GM19468 (cell line): ENCODE results near the gene SLC39A5.
"Not testable (repeated sequence)": the region's sequence is repeated elsewhere in the genome, so short reads cannot be mapped to it uniquely, and the experiment has no call there.

Source experiments
- ATAC-seq: cut with Tn5 transposase; IDR thresholded peaks from one replicate; pipeline ENCODE4 v1.9.1; 2021; ENCODE audit warnings: mild to moderate bottlenecking, moderate library complexity, moderate number of reproducible peaks; ENCODE audit not compliant: unreplicated experiment; ENCODE audit errors: extremely low read depth

Gene SLC39A5

GRCh38 chr12:56229916-56230431, at the start of gene SLC39A5:
TSS of gene SLC39A5 (plus strand) at chr12:56230051. CDS start at chr12:56231275, 1,224 bp downstream.
- ATAC-seq: no peak

GRCh38 chr12:56186957-56187356, 42.9 kb upstream of the SLC39A5 start:
- ATAC-seq: no peak

- no peak for ATAC-seq
Observed at GRCh38 chr12:56188131-56188777, 41.6 kb upstream of the SLC39A5 start.

GRCh38 chr12:56188778-56189098, 41.1 kb upstream of the SLC39A5 start:
- no peak for ATAC-seq

- no peak for ATAC-seq
Observed at GRCh38 chr12:56189099-56189917, 40.5 kb upstream of the SLC39A5 start, which contains the start of gene SMARCC2. TSS of gene SMARCC2 (minus strand) at chr12:56189483. CDS start at chr12:56189461, 22 bp downstream.

GRCh38 chr12:56189918-56190694, 39.7 kb upstream of the SLC39A5 start:
- no peak for ATAC-seq

- no peak for ATAC-seq
Observed at GRCh38 chr12:56190695-56191155, 39.1 kb upstream of the SLC39A5 start.

GRCh38 chr12:56192582-56192981, 37.3 kb upstream of the SLC39A5 start:
- no peak for ATAC-seq

GRCh38 chr12:56193025-56193578, 36.7 kb upstream of the SLC39A5 start:
- ATAC-seq: no peak

GRCh38 chr12:56196818-56197550, 32.9 kb upstream of the SLC39A5 start:
- ATAC-seq: not testable (repeated sequence)

- no peak for ATAC-seq
Observed at GRCh38 chr12:56197921-56198635, 31.8 kb upstream of the SLC39A5 start.

- no peak for ATAC-seq
Observed at GRCh38 chr12:56198836-56199235, 31.0 kb upstream of the SLC39A5 start.

GRCh38 chr12:56202366-56202765, 27.5 kb upstream of the SLC39A5 start:
- no peak for ATAC-seq

- no peak for ATAC-seq
Observed at GRCh38 chr12:56202838-56203237, 27.0 kb upstream of the SLC39A5 start.

GRCh38 chr12:56204275-56204674, 25.6 kb upstream of the SLC39A5 start:
- no peak for ATAC-seq

- no peak for ATAC-seq
Observed at GRCh38 chr12:56205445-56205844, 24.4 kb upstream of the SLC39A5 start.

GRCh38 chr12:56206452-56207166, 23.2 kb upstream of the SLC39A5 start:
- ATAC-seq: no peak

GRCh38 chr12:56208006-56208405, 21.8 kb upstream of the SLC39A5 start:
- ATAC-seq: no peak
